ENCODE results near the gene VPS35L.
"Not testable (repeated sequence)": the region's sequence is repeated elsewhere in the genome, so short reads cannot be mapped to it uniquely, and the experiment has no call there.

VPS35L gene

GRCh38 chr16:19655242-19655777, 99.8 kb downstream of the VPS35L start:
- no peak for DNase-seq

DNA sequence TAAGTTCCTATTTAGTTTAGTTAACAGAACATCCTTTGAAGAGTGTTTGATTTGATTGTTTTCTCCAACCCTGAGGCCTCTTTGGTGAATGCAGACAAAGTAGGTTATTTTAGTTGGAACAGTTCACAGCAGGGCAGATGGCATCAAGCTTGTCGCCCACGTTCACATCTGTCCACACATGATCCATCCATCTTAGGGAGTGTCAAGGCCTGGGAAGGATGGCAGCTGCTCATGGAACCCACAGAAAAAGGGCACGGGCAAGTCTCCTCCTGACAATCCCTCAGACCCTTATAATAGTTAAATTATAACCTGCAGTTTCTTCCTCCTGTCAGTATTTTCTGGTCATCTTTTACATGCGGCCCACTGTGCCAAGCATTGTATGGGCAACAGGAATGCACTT, 102.3 kb downstream of the VPS35L start:
- no peak for DNase-seq

DNA sequence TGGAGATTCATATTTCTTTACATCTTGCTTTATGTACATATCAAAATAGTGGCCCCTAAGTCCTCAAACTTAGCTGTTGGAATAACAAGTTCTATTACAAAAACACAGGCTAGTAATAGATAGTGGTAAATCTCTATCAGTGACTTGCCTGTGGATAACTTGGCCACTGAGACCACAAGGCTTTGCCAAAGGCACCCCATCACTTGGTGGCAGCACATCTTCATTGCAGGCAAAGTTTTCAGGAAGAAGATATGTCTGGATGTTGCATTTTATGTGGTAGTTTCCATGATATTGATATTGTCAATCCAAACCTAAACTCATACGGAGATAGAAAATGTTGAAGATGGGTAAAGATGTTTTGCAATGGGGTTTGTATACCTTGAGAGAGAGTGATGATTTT, 104.1 kb downstream of the VPS35L start:
- DNase-seq: no peak

DNA sequence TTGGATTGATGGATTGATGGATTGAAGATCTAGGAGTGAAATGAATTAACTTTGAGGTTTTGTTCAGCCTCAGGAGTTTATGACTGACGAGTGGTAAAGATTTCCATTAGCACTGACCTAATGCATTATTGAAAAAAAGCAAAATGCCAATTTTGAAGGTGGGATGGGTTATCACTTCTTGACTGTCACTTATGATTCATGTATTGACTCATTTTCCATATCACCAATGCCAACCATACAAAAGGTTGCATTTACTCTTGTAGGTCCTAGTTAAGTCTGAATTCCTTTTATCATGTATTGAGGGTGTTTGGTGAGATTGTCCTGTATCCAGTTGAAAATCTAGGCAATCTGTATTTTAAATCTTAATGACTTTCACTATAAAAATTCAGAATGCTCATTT, 104.9 kb downstream of the VPS35L start:
- no peak for DNase-seq

- no peak for DNase-seq
Measured at GRCh38 chr16:19662351-19662750, 106.8 kb downstream of the VPS35L start.

GRCh38 chr16:19664166-19664565, 108.7 kb downstream of the VPS35L start:
- DNase-seq: no peak

DNA sequence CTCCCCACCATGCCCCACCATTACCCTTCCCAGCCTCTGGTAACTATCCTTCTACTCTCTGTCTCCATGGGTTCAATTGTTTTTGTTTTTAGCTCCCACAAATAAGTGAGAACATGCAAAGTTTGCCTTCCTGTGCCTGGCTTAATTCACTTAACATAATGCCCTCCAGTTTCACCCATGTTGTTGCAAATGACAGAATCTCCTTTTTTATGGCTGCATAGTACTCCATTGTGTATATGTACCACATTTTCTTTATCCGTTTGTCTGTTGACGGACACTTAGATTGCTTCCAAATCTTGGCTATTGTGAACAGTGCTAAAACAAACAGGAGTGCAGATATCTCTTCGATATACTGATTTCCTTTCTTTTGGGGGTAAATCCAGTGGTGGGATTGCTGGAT, 109.8 kb downstream of the VPS35L start:
- not testable (repeated sequence) for DNase-seq

GRCh38 chr16:19666477-19666876, 111.0 kb downstream of the VPS35L start:
- DNase-seq: no peak

- DNase-seq: no peak
Measured at GRCh38 chr16:19672378-19672777, 116.9 kb downstream of the VPS35L start.

DNA sequence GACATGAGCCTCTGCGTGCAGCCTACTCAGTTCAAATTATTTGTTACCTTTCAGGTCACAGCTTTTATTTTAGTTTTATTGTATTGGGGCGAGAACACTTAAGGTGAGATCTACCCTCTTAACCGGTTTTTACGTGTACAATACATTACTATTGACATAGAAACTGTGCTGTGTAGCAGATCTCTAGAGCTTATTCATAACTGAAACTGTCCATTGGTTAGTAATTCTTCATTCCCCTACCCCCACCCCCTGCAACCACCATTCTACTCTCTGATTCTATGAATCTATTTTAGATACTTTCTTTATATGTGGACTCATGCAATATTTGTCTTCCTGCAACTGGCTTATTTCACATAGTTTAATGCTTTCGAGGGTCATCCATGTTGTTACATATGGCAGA, 119.0 kb downstream of the VPS35L start:
- DNase-seq: no peak

DNA sequence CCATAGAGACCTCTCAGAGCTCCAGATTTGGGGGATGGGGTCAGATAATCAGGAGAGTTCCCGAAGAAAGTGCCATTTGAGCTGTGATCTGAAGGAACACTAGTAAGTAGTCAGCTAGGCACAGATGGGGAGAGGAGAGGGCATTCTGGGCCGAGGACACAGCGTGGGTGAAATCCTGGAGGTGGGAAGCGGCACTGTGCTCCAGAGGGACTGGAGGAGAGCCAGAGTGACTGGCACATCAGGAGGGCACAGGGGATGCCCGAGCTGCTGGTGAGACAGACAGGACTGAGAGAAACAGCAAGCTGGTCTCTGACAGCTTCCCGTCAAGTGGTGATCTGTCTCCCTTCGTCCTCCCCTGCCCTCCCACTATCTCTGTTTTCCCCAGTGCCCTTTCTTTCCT, 121.9 kb downstream of the VPS35L start:
- no peak for DNase-seq

- DNase-seq: no peak
Measured at GRCh38 chr16:19678804-19679203, 123.3 kb downstream of the VPS35L start.

DNA sequence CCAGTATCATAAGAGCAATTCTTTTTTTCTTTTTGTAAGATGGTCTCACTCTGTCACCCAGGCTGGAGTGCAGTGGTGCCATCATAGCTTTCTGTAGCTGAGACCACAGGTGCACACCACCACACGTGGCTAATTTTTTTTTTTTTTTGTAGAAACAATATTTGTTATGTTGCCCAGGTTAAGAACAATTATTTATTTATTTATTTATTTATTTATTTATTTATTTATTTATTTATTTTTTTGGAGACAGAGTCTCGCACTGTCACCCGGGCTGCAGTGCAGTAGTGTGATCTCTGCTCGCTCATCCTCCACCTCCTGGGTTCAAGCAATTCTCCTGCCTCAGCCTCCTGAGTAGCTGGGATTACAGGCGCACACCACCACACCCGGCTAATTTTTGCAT, 123.8 kb downstream of the VPS35L start:
- not testable (repeated sequence) for DNase-seq

DNA sequence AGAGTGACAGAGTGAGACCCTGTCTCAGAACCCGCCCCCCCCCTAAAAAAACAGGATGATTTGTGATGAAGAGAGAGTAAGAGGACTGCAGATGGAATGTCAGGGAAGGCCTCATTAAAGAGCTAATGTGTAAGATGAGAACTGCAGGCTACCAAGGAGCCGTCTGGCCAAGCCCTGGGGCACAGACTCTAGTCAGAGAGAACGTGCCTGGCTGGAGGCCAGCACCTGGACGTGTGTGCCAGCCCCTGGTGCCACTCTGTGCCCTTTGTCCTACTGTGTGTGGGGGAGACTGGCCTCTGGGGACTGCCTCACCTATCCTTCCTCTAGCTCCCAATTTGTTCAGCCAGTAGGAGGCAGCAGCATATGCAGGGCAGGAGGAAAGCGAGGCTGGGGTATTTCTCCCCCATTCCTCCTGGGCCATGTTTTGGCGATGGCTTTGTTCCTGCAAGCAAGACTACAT, 125.4 kb downstream of the VPS35L start:
- DNase-seq: peak; percentile 51

- DNase-seq: no peak
Measured at GRCh38 chr16:19681637-19682036, 126.1 kb downstream of the VPS35L start.

DNA sequence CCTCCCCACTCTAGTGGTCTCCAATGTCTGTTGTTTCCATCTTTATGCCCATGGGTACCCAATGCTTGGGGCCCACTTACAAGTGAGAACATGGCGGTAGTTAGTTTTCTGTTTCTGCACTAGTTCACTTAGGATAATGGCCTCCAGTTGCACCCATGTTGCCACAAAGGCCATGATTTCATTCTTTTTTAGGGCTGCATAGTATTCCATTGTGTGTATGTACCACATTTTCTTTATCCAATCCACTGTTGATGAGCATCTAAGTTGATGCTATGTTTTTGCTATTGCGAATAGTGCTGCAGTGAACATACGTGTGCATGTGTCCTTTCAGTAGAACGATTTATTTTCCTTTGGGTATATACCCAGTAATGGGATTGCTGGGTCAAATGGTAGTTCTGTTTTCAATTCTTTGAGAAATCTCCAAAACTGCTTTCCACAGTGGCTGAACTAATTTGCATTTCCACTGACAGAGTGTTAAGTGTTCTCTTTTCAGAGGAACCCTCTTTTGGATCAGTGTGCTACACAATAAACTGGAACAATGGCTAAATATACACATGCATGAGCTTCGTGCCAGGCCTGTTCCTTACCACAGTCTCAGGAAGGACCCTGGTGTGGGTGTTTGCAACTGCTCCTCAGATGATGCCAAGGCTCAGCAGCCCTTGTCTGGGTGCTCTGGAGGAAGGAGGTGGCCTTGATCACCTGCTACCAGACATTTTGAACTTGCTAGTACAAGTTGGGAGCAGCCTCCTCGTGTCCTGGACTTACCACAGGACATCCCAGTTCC, 128.1 kb downstream of the VPS35L start:
- no peak for DNase-seq

DNA sequence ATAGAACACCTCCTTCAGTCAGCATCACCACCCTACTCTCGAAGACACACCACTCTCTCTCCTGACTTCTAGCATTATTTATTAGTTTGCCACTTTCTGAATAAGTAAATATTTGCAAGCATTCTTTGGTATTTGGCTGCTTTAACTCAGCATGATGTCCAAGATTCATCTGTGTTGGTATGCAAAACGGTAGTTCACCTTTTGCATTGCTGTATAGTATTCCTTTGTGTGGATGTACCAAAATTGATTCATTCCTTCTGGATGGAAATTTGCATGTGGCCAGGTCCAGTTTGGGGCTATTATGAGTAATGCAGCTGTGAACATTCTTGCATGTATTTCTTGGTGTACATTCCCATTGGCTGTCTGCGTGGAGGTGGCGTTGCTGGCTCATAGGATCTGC, 129.7 kb downstream of the VPS35L start:
- no peak for DNase-seq

DNA sequence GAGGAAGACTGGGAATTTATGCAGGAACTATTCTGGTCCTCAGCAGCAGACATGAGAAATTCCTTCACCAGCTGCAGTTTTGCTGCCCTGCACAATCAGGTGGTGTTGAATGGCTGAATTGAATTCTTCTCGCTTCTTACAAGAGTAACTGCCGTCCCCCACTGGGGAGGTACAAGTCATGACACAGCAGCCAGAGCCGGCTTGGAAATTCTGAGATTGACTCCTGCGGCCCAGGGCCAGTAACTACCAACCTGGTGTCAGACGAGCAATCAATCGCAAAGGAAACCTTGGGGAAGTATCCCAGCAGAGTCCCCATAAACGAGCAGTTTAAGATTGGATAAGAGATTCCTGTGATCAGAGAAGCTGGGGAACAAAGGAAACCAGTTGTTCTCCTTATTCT, 131.8 kb downstream of the VPS35L start:
- DNase-seq: no peak

DNA sequence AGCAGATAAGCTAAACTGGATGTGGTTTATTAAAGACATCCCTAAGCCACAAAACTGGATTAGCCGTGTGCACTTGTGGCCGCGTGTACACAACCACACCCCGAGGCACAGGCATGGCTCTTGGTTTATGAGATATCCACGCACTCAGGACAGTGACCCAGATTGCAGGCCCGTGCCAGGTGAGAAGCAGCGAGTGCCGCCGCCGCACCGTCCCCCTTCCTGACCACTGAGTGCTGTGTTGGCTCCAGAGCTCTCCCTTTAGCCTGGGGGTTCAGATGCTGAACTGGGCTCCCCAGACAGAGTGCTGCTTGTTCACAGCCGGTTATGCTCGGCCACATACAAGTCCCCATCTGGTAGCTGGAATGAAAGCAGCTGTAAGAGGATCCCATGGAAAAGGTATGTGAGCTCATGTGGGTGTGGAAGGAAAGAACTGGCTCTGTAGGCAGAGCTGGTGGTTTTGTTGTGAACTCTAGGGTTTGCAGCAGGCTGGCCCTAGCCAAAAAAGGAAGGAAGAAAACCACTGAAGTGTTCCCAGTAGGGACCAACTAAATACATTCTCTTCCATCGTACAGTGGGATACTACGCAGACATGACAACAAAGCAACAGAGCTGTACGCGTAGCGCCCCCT, 133.0 kb downstream of the VPS35L start:
- no peak for DNase-seq

DNA sequence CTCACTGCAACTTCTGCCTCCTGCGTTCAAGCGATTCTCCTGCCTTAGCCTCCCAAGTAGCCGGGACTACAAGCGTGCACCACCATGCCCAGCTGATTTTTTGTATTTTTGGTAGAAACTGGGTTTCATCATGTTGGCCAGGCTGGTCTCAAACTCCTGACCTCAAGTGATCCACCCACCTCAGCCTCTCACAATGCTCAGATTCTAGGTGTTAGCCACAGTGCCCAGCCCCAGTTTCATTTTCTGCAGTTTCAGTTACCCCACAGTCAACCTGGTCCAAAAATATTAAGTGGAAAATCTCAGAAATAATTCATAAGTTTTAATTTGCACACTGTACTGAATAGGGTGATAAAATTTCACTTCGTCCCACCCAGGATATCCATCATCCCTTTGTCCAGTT, 133.8 kb downstream of the VPS35L start:
- DNase-seq: no peak

DNA sequence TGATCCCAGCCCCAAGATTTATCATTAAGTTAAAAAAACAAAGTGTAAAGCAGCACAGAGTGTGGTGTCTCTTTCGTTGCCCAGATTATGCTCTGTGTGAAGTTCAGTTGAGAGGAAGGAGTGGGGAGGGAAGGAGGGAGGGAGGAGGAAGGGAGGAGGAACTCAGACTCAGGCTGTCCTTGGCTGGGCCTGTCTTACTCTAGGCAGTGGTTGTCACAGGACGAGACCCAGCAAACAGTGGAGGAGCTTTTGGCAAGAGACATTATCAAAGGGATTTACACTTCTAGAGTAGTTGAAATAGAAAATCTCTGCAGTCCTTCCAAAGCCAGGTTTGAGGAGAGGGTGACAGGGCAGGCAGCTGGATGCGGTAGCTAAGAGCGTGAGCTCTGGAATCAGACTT, 134.7 kb downstream of the VPS35L start:
- no peak for DNase-seq

DNA sequence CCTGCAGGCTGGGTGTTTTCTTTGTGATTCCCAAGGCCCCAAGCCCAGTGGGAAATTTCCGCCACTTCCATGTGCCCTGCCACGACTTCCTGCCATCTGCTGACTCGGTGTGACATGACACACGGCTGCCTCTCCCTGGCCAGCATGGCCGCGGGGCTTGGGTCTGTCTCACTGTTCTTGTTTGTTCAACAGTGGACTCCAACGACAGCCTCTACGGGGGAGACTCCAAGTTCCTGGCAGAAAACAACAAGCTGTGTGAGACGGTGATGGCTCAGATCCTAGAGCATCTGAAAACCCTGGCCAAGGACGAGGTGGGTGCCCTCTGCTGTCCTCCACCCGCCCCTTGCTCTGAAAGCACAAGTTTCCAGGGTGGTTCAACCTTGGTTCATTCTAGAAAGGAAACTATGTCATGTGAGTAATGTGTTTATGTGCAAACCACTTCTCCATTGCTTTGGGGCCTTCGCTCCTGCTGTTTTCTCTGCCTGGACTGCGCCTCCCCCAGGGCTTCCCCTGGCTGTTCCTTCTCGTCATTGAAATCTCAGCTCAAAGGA, 135.7 kb downstream of the VPS35L start:
- DNase-seq: no peak

- DNase-seq: no peak
Measured at GRCh38 chr16:19694989-19695388, 139.5 kb downstream of the VPS35L start.

DNA sequence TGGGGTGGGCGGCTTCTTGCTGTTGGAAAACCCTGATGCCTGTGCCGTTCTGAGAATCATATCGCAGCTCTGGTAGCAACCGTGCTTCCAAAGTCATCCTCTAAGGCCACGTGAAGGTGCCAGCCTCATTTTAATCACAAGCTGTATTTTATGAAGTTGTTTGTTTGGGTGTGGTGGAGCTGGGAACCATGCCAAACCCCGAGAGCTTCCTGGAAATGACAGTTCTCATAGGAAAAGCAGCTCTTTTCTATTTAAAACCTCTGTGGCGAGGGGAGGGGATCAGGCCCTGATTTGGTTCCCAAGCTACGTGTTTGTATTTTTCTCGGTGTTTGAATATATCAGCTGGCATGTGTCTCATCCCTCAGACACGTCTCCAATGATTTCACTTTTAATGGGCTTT, 140.8 kb downstream of the VPS35L start:
- DNase-seq: peak; percentile 90

Measured in NCI-H2029 (cell line).